GM19025 (cell line): ENCODE data around the gene DTNB.

Source experiments
- ATAC-seq: cut with Tn5 transposase; IDR thresholded peaks from one replicate; pipeline ENCODE4 v1.9.1; 2021; ENCODE audit warnings: mild to moderate bottlenecking, low read depth, moderate library complexity; ENCODE audit not compliant: unreplicated experiment

DTNB gene

DNA sequence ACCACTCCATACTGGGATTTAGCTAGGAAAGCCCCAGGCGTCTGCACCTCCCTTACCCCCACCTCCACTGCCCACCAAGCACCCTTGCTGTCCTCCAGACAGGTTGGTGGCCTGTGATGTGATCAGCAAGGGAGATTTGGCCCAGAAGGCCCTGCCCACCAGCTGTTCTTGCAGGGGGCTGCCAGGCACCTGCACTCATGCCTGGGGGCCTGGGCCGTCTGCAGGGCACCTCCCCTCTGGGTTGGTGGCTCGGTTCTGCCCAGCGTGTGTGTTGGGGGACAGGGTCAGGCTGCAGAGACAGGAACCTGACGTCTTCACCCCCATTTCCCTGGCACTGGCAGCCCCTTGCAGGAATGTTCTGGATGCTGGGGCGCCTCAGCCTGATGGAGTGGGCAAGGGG, 337.4 kb downstream of the DTNB start:
- no peak for ATAC-seq

DNA sequence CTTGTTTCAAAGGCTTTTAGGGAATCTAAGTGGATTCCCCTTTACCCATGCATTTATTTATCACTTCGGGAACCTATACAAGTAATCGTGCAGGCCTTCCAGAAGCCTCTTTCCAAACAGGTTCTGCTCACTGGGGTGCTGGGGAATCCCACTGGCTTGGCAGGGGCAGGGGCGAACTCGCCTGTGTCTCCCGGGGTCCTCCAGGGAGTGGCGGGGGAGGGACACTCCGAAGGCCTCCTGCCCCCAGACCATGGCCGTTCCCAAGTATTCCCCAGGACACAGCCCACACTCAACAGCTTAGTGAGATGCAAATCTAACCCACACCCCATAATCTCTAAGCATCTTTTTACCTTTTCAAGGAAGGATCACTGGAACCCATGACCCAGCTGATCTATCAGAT, 338.2 kb downstream of the DTNB start:
- no peak for ATAC-seq

DNA sequence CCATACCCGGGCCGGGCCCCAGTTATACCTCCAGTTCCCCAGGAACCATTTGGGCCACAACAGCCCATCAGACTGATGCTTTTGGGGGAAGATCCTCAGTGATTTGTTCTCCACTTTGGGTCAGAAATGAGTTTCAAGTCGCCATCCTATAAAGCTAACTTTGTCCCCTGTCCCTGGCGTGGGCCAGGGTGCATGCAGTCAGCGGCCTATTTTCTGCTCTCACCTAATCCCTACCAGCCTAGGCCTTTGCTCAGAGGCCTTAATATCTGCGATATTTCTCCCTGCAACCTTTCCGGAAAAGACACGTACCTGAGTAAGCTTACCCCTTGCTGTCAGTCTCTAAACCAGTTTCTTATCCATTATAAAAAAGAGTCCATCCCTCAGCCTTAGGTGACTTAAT, 338.9 kb downstream of the DTNB start:
- no peak for ATAC-seq

DNA sequence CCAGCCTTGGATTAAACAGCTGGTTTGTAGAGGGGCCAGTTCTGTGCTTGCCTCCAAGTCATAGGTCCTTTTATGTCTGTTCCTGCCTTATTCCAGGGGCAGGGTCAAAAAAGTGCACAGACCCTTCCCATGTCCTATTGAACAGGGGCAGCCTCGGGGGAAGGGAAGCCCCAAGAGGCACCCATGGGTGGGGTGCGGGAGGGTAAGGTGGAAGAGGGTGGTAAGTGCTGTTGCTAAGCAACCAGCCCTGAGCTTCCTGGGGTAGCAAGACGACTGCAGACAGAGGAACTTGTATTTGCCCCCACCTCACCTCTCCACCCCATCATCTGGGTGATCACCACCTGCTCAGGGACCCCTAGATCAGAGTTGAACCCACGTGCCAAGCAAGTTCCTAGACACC, 339.4 kb downstream of the DTNB start:
- ATAC-seq, result no peak

DNA sequence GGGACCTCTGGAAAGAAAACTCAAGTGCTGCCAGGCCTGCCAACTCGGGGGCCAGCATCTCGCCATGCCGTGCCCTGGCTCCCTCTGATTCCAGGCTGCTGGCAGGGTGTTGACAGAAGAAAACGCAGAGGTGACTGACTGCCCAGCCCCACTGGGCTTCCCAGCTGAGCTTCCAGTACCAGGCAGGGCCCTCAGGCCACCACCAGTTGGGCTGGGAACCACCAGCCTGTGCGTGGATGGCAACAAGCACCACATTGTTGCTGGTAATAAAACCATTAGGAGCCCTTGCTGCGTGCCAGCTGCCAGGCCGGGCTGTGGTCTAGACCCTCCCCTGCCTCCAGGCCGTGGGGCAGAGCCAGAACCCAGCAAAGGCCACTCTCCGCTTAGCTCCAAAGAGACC, 340.8 kb downstream of the DTNB start:
- ATAC-seq, result no peak

DNA sequence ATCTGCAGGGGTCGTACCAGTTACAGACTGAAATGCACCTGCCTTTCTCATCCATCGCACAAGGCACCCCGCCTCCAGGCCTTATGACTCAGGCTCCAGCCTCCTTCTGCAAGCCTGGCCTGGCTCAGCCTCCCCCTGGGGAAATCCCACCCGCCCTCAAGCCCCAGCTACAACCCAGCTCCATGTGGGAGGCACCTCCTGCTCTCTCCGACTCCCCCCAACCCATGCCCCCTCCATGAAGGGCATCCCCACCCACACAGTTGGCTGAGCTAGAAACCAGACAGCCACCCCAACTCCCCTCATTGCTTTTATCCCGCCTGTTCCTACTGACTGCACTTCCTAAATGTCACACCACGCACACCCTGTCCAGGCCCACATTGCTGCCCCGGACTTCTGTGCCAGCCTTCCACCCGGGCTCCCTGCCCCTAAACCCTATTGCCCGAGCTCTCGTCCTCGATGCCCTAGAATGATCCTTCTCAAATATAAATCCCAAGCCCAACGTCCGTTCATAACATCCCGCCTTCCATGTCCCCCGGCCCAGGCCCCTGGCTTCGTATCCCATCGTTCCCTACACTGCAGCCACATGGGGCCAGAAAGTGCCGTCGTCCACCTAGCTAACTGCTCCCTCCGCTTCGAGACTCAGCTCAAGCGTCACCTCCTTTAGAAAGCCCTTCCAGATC, 341.6 kb downstream of the DTNB start:
- no peak for ATAC-seq

DNA sequence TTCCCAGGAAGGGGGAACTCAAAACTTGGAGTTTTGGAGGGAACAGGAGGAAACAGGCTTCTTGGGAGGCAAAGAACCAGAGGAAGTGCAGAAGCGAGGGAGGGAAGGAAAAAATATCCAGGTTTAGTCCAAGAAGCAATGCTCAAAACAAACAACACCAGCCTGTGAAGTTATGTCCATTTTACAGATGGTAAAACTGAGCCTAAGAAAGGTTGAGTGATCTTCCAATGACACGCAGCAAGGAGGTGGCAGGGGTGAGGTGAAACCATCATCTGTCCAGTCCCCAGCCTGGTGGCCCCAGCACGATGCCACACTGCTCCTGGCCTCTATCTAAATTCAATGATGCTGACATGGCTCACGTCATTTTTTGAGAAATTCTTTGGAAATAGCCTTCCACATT, 342.4 kb downstream of the DTNB start:
- no peak for ATAC-seq

DNA sequence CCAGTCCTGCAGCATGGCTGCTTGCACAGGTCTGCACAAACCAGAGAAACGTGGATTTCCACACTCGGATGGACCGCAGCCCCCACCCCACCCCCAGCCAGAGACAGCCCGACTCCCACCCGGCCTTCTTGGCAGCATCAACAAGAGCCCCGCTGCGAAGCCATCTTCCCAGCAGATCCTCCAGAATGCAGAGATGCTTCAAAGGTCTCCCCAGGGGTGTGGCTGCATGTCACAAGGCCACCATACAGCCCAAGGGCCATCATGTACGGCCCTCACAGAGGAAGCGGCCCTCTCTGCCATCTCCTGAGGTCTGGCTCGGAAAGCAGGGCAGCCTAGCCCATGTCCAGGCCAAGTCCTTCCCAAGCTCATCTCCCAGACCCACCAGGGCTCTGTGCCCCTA, 343.1 kb downstream of the DTNB start:
- ATAC-seq, result no peak

DNA sequence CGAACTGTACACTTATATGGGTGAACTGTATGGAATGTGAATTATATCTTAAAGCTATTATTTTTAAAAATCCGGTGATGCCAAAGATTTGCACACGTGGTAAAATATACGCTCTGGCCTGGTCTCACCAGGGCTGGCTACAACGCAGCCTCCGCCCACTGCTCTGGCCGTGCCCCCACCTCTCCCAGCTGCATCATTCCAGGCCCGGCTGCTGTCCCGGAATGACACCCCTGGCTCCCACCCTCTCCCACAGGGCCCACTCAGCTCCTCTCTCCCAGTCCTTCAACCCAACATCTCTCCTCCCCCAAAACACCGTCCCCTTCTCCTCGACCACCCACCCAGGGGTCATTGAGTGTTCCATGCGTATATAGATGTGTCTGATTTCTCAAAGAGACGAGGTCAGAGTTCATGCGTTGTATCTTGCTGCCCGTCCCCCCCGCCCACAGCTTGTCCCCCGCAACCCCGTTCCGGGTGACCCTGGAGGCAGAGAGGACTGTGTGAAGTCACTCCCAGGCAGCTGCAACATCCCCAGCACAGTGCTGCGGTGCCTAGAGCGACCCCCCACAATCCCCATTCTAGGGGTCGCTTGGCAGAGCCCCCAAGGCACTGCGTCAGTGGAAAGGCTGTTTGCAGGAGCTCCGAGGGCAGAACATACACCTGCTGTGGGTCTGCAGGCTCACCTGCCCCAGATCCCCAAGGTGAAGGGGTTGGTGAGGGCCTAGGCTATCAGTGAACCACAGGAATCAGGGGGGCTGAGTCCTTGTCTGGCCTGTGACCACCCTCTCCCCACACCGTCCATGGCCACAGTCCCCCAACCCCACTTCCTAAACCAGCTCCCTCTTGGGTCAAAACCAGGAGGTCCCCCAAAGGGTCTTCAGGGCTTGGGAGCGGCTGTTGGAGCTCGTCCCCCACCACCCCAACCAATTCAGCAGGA, 345.0 kb downstream of the DTNB start:
- no peak for ATAC-seq
